WTC11 (cell line): ENCODE measurements around the gene LRIG1. TPM values are rescaled to one million over a fixed set of nuclear protein-coding genes. Genes with fewer than 3 reads are reported as not detected.

Experiments used
- ATAC-seq: fragments of 200-7000 bp; cut with Tn5 transposase; 2 replicates; pipeline ENCODE4 v1.10.0; 2021; ENCODE audit warnings: mild to moderate bottlenecking, moderate library complexity
- CTCF ChIA-PET: fragments of 300-600 bp; sonication (Branson Sonifier 250); formaldehyde crosslinking; loops from one replicate; lab custom pipeline; 2021; ENCODE audit warnings: antibody characterized with exemption; lab: Charles Lee
- POLR2A ChIA-PET: fragments of 350-600 bp; sonication (Branson Sonifier 250); formaldehyde crosslinking; loops from one replicate; lab custom pipeline; 2021; ENCODE audit warnings: antibody characterized with exemption; lab: Charles Lee
- DNase-seq: peaks from one replicate; pipeline ENCODE4 v3.0.0; 2021; ENCODE audit warnings: low spot score
- H3K27ac Mint-ChIP-seq: 2 replicates; pipeline ENCODE4 v1.8.0; 2021; ENCODE audit warnings: mixed read lengths
- H3K27me3 Mint-ChIP-seq: 2 replicates; pipeline ENCODE4 v1.8.0; 2021; ENCODE audit warnings: low read depth, mild to moderate bottlenecking, moderate library complexity, mixed read lengths
- H3K36me3 Mint-ChIP-seq: 2 replicates; pipeline ENCODE4 v1.8.0; 2021; ENCODE audit warnings: mixed read lengths
- H3K4me1 Mint-ChIP-seq: 2 replicates; pipeline ENCODE4 v1.8.0; 2022; ENCODE audit warnings: mixed read lengths
- H3K4me3 Mint-ChIP-seq: 2 replicates; pipeline ENCODE4 v1.8.0; 2021; ENCODE audit warnings: mild to moderate bottlenecking, moderate library complexity, mixed read lengths
- H3K9me3 Mint-ChIP-seq: 2 replicates; pipeline ENCODE4 v1.8.0; 2021; ENCODE audit warnings: mixed read lengths
- ATF1 ChIP-seq: sonication (generic); formaldehyde crosslinking; IDR thresholded peaks from 2 replicates; pipeline ENCODE4 v1.8.1; 2023; ENCODE audit warnings: mild to moderate bottlenecking, moderate library complexity, missing genetic modification reagents
- CBFB ChIP-seq: sonication (generic); formaldehyde crosslinking; IDR thresholded peaks from 2 replicates; pipeline ENCODE4 v1.8.1; 2022; ENCODE audit warnings: mild to moderate bottlenecking, low read depth, missing genetic modification reagents
- IRF2 ChIP-seq: sonication (generic); formaldehyde crosslinking; IDR thresholded peaks from 2 replicates; pipeline ENCODE4 v1.8.0; 2022; ENCODE audit warnings: low read depth, missing genetic modification reagents, borderline replicate concordance
- KAT7 ChIP-seq: sonication (generic); formaldehyde crosslinking; IDR thresholded peaks from 2 replicates; pipeline ENCODE4 v1.8.1; 2023; ENCODE audit warnings: missing genetic modification reagents, mild to moderate bottlenecking, borderline replicate concordance
- NFATC4 ChIP-seq: fragments of 250-450 bp; sonication (Bioruptor Pico); IDR thresholded peaks from 2 replicates; pipeline ENCODE4 v1.9.0; 2021; ENCODE audit warnings: mild to moderate bottlenecking
- NR3C1 ChIP-seq: sonication (generic); formaldehyde crosslinking; conservative IDR thresholded peaks from 2 replicates; pipeline ENCODE4 v1.8.1; 2023; ENCODE audit warnings: low read depth, mild to moderate bottlenecking, missing genetic modification reagents
- SMAD4 ChIP-seq: sonication (generic); formaldehyde crosslinking; IDR thresholded peaks from 2 replicates; pipeline ENCODE4 v1.8.0; 2022; ENCODE audit warnings: mild to moderate bottlenecking, missing genetic modification reagents
- TEAD4 ChIP-seq: sonication (generic); formaldehyde crosslinking; IDR thresholded peaks from 2 replicates; pipeline ENCODE4 v1.8.0; 2022; ENCODE audit warnings: mild to moderate bottlenecking, missing genetic modification reagents
- ZNF121 ChIP-seq: sonication (generic); formaldehyde crosslinking; IDR thresholded peaks from 2 replicates; pipeline ENCODE4 v1.8.0; 2023; ENCODE audit warnings: missing genetic modification reagents
- ZNF138 ChIP-seq: sonication (generic); formaldehyde crosslinking; conservative IDR thresholded peaks from 2 replicates; pipeline ENCODE4 v1.8.1; 2022; ENCODE audit warnings: mild to moderate bottlenecking, moderate library complexity, missing genetic modification reagents
- ZNF317 ChIP-seq: sonication (generic); formaldehyde crosslinking; IDR thresholded peaks from 2 replicates; pipeline ENCODE4 v1.8.1; 2023; ENCODE audit warnings: low read depth, mild to moderate bottlenecking, moderate library complexity, missing genetic modification reagents, borderline replicate concordance
- total RNA-seq: library from RNA; stranded (reverse); gene quantifications from 3 replicates; pipeline ENCODE4 v1.2.3, GENCODE V29; 2021
- TF ChIP-seq, protein P1 (sequence below): sonication (generic); formaldehyde crosslinking; IDR thresholded peaks from 2 replicates; pipeline ENCODE4 v1.8.1; 2023; ENCODE audit warnings: mild to moderate bottlenecking, missing genetic modification reagents
- TF ChIP-seq, protein P2 (sequence below): fragments of 250-450 bp; sonication (Bioruptor Pico); IDR thresholded peaks from 2 replicates; pipeline ENCODE4 v1.9.0; 2021; ENCODE audit warnings: moderate library complexity, mild to moderate bottlenecking, inconsistent platforms, borderline replicate concordance
- TF ChIP-seq, protein P3 (sequence below): sonication (generic); formaldehyde crosslinking; IDR thresholded peaks from 2 replicates; pipeline ENCODE4 v1.8.0; 2022; ENCODE audit warnings: mild to moderate bottlenecking, missing genetic modification reagents
- TF ChIP-seq, protein P4 (sequence below): fragments of 250-450 bp; sonication (Bioruptor Pico); conservative IDR thresholded peaks from 2 replicates; pipeline ENCODE4 v1.9.0; 2021; ENCODE audit warnings: mild to moderate bottlenecking
- TF ChIP-seq, protein P5 (sequence below): sonication (generic); formaldehyde crosslinking; IDR thresholded peaks from 2 replicates; pipeline ENCODE4 v1.8.0; 2023; ENCODE audit warnings: mild to moderate bottlenecking, missing genetic modification reagents
- TF ChIP-seq, protein P6 (sequence below): fragments of 250-450 bp; sonication (Bioruptor Pico); IDR thresholded peaks from 2 replicates; pipeline ENCODE4 v1.8.0; 2021; ENCODE audit warnings: mild to moderate bottlenecking
- TF ChIP-seq, protein P7 (sequence below): fragments of 250-450 bp; sonication (Bioruptor Pico); IDR thresholded peaks from 2 replicates; pipeline ENCODE4 v1.9.0; 2021; ENCODE audit warnings: mild to moderate bottlenecking, borderline replicate concordance

The LRIG1 gene
- total RNA-seq, 1 experiment from 2014 or later: 105 TPM

DNA sequence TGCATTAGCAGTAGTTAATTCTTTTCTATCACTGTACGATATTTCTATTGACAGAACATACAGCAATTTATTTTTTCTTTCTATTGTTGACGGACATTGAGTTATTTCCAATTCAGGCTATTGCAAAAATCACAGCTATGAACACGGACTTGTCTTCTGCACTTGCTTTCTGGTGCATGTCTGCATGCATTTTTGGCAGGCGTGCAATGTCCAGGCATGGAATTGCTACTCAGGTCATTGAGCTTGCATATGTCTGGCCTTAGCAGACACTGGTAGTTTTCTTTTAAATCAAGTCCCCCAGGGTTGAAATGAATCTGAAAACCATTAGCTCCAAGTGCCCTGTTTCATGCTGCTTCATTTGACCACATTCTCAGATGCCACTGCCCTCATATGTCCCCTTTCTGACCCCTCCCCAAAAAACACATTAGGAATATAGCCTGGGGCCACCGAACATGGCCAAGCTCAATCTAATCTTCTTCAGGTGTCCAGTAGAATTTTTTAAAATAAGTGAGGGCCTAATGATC lies 72.8 kb downstream of the LRIG1 start (continued):
- TF ChIP-seq, protein P1, sequence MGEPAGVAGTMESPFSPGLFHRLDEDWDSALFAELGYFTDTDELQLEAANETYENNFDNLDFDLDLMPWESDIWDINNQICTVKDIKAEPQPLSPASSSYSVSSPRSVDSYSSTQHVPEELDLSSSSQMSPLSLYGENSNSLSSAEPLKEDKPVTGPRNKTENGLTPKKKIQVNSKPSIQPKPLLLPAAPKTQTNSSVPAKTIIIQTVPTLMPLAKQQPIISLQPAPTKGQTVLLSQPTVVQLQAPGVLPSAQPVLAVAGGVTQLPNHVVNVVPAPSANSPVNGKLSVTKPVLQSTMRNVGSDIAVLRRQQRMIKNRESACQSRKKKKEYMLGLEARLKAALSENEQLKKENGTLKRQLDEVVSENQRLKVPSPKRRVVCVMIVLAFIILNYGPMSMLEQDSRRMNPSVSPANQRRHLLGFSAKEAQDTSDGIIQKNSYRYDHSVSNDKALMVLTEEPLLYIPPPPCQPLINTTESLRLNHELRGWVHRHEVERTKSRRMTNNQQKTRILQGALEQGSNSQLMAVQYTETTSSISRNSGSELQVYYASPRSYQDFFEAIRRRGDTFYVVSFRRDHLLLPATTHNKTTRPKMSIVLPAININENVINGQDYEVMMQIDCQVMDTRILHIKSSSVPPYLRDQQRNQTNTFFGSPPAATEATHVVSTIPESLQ: no peak
- no peak for TF ChIP-seq KAT7 (CRISPR knock-in tag)
- TF ChIP-seq, protein P2, sequence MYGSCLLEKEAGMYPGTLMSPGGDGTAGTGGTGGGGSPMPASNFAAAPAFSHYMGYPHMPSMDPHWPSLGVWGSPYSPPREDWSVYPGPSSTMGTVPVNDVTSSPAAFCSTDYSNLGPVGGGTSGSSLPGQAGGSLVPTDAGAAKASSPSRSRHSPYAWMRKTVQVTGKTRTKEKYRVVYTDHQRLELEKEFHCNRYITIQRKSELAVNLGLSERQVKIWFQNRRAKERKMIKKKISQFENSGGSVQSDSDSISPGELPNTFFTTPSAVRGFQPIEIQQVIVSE (CRISPR knock-in tag): no peak
- TF ChIP-seq CBFB: no peak
- TF ChIP-seq, protein P3, sequence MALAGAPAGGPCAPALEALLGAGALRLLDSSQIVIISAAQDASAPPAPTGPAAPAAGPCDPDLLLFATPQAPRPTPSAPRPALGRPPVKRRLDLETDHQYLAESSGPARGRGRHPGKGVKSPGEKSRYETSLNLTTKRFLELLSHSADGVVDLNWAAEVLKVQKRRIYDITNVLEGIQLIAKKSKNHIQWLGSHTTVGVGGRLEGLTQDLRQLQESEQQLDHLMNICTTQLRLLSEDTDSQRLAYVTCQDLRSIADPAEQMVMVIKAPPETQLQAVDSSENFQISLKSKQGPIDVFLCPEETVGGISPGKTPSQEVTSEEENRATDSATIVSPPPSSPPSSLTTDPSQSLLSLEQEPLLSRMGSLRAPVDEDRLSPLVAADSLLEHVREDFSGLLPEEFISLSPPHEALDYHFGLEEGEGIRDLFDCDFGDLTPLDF (CRISPR knock-in tag): no peak
- TF ChIP-seq, protein P4, sequence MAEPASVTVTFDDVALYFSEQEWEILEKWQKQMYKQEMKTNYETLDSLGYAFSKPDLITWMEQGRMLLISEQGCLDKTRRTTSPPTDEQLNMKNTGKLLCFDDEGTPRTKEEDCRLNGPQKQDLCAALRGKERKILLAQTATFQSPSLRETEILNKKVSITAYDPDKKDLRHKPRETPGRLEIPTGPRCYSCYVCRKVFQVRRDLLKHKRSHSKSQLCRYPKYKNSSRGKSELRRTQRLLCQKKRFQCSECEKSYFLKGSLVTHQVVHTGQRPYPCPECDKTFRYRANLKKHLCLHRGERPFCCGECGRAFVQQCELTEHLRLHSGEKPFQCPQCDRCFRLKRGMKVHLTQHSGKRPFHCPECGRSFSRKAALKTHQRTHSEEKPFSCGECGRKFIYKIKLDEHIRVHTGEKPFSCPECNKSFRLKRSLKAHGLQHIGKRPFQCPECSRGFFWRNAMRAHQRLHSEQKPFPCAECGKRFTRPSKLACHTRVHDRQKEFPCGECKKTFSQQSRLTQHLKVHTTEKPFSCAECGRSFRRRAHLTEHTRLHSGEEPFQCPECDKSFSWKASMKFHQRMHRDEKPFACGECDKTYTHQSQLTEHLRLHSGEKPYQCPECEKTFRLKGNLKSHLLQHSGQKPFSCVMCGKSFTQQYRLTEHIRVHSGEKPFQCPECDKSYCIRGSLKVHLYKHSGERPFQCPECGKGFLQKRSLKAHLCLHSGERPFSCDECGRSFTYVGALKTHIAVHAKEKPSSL (CRISPR knock-in tag): no peak
- TF ChIP-seq IRF2: no peak
- TF ChIP-seq ZNF317 (CRISPR knock-in tag): no peak
- no peak for TF ChIP-seq TEAD4
- TF ChIP-seq, protein P5, sequence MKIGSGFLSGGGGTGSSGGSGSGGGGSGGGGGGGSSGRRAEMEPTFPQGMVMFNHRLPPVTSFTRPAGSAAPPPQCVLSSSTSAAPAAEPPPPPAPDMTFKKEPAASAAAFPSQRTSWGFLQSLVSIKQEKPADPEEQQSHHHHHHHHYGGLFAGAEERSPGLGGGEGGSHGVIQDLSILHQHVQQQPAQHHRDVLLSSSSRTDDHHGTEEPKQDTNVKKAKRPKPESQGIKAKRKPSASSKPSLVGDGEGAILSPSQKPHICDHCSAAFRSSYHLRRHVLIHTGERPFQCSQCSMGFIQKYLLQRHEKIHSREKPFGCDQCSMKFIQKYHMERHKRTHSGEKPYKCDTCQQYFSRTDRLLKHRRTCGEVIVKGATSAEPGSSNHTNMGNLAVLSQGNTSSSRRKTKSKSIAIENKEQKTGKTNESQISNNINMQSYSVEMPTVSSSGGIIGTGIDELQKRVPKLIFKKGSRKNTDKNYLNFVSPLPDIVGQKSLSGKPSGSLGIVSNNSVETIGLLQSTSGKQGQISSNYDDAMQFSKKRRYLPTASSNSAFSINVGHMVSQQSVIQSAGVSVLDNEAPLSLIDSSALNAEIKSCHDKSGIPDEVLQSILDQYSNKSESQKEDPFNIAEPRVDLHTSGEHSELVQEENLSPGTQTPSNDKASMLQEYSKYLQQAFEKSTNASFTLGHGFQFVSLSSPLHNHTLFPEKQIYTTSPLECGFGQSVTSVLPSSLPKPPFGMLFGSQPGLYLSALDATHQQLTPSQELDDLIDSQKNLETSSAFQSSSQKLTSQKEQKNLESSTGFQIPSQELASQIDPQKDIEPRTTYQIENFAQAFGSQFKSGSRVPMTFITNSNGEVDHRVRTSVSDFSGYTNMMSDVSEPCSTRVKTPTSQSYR: no peak
- TF ChIP-seq, all 79 proteins: peak for 0

DNA sequence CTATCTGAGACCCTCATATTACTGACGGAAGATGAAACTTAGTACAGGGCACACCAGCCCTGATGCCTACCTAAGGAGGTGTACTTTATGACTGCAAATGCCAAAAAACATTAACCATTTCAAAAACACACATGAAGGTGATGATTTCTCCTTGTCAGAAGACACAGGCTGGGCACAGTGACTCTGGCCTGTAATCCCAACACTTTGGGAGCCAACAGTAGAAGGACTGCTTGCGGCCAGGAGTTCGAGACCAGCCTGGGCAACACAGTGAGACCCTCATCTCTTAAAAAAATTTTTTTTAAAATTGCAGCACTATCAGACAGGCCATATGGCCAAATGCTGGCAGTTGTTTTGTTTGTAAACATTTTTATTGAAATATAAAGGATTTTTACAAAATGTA lies 73.5 kb downstream of the LRIG1 start:
- CTCF ChIA-PET: interaction anchor here (1.1 kb wide), 1 partner anchor 19 kb away, joined by 11 read pairs; no protein-coding TSS in a partner anchor
- no peak for ATAC-seq
- POLR2A ChIA-PET: no interaction called here
- peaks cover 17% of the 10 kb centered on the region for H3K9me3 Mint-ChIP-seq
- H3K36me3 Mint-ChIP-seq: peaks cover 38% of the 10 kb centered on the region
- no peak for TF ChIP-seq SMAD4 (CRISPR knock-in tag)
- peak; percentile 95 for TF ChIP-seq ZNF121
- TF ChIP-seq, all 79 proteins: peak for 1
- DNase-seq: no peak
- no peak overlapping the region for H3K4me3 Mint-ChIP-seq
- peaks cover 74% of the 10 kb centered on the region for H3K4me1 Mint-ChIP-seq
- peak overlapping the region; percentile 18; the same call in 1 of the 2 replicates for H3K27ac Mint-ChIP-seq
- H3K27me3 Mint-ChIP-seq: no peaks in the 10 kb centered on the region

DNA sequence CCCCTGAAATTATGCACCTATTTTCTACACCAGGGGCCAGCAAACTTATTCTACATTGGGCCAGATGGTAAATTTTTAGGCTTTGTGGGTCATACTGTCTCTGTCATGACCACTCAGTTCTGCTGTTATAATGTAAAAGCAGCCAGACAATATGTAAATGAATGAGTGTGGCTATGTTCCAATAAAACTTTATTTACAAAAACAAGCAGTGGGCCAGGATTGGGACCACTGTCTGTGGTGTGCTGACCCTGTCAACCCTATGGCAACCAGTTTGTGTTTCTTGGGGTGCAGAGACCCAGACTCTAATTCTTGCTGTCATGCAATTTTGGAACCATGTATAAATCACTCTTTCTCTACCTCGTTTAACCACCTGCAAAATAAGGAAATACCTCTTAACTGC lies 74.7 kb downstream of the LRIG1 start:
- CTCF ChIA-PET: no interaction called here
- POLR2A ChIA-PET: no interaction called here
- H3K4me1 Mint-ChIP-seq: peaks cover 63% of the 10 kb centered on the region
- ATAC-seq: no peak
- H3K36me3 Mint-ChIP-seq: peaks cover 46% of the 10 kb centered on the region
- H3K27ac Mint-ChIP-seq: no peak overlapping the region
- H3K27me3 Mint-ChIP-seq: peaks cover 3% of the 10 kb centered on the region
- DNase-seq: no peak
- no peak overlapping the region for H3K4me3 Mint-ChIP-seq
- peaks cover 28% of the 10 kb centered on the region for H3K9me3 Mint-ChIP-seq
- TF ChIP-seq ATF1 (CRISPR knock-in tag): no peak
- TF ChIP-seq, protein P6, sequence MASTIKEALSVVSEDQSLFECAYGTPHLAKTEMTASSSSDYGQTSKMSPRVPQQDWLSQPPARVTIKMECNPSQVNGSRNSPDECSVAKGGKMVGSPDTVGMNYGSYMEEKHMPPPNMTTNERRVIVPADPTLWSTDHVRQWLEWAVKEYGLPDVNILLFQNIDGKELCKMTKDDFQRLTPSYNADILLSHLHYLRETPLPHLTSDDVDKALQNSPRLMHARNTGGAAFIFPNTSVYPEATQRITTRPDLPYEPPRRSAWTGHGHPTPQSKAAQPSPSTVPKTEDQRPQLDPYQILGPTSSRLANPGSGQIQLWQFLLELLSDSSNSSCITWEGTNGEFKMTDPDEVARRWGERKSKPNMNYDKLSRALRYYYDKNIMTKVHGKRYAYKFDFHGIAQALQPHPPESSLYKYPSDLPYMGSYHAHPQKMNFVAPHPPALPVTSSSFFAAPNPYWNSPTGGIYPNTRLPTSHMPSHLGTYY: no peak
- TF ChIP-seq NFATC4 (CRISPR knock-in tag): no peak
- TF ChIP-seq ZNF138 (CRISPR knock-in tag): no peak
- no peak for TF ChIP-seq NR3C1 (CRISPR knock-in tag)
- TF ChIP-seq, protein P7, sequence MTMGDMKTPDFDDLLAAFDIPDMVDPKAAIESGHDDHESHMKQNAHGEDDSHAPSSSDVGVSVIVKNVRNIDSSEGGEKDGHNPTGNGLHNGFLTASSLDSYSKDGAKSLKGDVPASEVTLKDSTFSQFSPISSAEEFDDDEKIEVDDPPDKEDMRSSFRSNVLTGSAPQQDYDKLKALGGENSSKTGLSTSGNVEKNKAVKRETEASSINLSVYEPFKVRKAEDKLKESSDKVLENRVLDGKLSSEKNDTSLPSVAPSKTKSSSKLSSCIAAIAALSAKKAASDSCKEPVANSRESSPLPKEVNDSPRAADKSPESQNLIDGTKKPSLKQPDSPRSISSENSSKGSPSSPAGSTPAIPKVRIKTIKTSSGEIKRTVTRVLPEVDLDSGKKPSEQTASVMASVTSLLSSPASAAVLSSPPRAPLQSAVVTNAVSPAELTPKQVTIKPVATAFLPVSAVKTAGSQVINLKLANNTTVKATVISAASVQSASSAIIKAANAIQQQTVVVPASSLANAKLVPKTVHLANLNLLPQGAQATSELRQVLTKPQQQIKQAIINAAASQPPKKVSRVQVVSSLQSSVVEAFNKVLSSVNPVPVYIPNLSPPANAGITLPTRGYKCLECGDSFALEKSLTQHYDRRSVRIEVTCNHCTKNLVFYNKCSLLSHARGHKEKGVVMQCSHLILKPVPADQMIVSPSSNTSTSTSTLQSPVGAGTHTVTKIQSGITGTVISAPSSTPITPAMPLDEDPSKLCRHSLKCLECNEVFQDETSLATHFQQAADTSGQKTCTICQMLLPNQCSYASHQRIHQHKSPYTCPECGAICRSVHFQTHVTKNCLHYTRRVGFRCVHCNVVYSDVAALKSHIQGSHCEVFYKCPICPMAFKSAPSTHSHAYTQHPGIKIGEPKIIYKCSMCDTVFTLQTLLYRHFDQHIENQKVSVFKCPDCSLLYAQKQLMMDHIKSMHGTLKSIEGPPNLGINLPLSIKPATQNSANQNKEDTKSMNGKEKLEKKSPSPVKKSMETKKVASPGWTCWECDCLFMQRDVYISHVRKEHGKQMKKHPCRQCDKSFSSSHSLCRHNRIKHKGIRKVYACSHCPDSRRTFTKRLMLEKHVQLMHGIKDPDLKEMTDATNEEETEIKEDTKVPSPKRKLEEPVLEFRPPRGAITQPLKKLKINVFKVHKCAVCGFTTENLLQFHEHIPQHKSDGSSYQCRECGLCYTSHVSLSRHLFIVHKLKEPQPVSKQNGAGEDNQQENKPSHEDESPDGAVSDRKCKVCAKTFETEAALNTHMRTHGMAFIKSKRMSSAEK (CRISPR knock-in tag): no peak
